SK-N-SH treated with all-trans-retinoic acid at 6 μM for 48 hours (cell line): ENCODE measurements around the gene SLC35E1.

Experiments
- SNAI2 ChIP-seq: fragments of 250-450 bp; sonication (Bioruptor Pico); IDR thresholded peaks from 2 replicates; pipeline ENCODE4 v1.5.0; 2020; ENCODE audit warnings: mild to moderate bottlenecking, moderate library complexity
- TOX ChIP-seq: fragments of 250-450 bp; sonication (Bioruptor Pico); IDR thresholded peaks from 2 replicates; pipeline ENCODE4 v1.8.0; 2021; ENCODE audit warnings: mild to moderate bottlenecking, moderate library complexity, borderline replicate concordance
- ZC3H10 ChIP-seq: fragments of 250-450 bp; sonication (Bioruptor Pico); IDR thresholded peaks from 2 replicates; pipeline ENCODE4 v1.5.1; 2021; ENCODE audit warnings: mild to moderate bottlenecking, moderate library complexity
- ZFP3 ChIP-seq: fragments of 250-450 bp; sonication (Bioruptor Pico); IDR thresholded peaks from 2 replicates; pipeline ENCODE4 v1.5.0; 2020; ENCODE audit warnings: mild to moderate bottlenecking, moderate library complexity
- TF ChIP-seq, protein P1 (sequence below): fragments of 250-450 bp; sonication (Bioruptor Pico); IDR thresholded peaks from 2 replicates; pipeline ENCODE4 v1.8.0; 2020; ENCODE audit warnings: mild to moderate bottlenecking, moderate library complexity, borderline replicate concordance

DNA sequence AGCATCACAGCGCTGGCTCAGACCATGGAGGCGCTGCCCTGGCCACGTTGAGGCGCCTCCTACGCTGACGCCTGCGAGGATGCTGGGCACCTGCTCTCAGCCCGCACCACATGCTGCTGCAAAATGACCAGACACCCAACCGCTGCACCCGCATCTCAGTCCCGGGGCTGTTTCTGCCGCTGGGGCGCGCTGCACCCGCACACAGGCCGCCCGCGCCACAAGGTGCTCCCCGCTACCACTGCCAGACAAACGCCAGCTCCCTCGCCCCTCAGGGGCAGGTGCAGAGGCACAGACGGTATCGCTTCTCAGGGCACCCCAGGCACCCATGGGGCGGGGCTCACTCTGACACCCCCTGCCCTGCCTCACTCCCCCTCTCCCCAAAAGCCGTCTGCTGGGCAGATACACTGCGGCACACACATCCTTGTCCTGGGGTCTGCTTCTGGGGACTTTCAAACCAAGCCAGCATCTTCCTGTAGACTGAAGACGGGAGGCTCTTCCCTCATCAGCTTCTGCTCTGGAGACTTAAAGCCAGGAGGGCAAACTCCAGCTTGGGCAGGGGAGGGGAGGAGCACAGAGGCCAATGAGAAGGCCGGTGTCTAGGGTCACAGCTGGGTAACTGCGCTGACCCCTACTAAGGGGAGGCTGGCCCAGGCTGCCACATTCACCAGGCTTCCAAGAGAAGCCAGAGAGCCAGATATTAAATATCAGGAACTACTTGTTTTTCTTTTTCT, 46.3 kb downstream of the SLC35E1 start:
- TF ChIP-seq ZC3H10 (CRISPR knock-in tag) (no peak), TOX (no peak), SNAI2 (no peak), ZFP3 (CRISPR knock-in tag) (no peak)
- TF ChIP-seq, protein P1, sequence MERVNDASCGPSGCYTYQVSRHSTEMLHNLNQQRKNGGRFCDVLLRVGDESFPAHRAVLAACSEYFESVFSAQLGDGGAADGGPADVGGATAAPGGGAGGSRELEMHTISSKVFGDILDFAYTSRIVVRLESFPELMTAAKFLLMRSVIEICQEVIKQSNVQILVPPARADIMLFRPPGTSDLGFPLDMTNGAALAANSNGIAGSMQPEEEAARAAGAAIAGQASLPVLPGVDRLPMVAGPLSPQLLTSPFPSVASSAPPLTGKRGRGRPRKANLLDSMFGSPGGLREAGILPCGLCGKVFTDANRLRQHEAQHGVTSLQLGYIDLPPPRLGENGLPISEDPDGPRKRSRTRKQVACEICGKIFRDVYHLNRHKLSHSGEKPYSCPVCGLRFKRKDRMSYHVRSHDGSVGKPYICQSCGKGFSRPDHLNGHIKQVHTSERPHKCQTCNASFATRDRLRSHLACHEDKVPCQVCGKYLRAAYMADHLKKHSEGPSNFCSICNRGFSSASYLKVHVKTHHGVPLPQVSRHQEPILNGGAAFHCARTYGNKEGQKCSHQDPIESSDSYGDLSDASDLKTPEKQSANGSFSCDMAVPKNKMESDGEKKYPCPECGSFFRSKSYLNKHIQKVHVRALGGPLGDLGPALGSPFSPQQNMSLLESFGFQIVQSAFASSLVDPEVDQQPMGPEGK (CRISPR knock-in tag) = no peak
